GM12874 (cell line): ENCODE results near the gene TNFRSF11A.

ENCODE experiments used
- CTCF ChIP-seq: IDR thresholded peaks from 2 replicates; pipeline ENCODE4 v1.5.1; 2011; ENCODE audit warnings: low read depth, mild to moderate bottlenecking, control low read depth, low read length, moderate library complexity; ENCODE audit not compliant: insufficient read depth

The TNFRSF11A gene

DNA sequence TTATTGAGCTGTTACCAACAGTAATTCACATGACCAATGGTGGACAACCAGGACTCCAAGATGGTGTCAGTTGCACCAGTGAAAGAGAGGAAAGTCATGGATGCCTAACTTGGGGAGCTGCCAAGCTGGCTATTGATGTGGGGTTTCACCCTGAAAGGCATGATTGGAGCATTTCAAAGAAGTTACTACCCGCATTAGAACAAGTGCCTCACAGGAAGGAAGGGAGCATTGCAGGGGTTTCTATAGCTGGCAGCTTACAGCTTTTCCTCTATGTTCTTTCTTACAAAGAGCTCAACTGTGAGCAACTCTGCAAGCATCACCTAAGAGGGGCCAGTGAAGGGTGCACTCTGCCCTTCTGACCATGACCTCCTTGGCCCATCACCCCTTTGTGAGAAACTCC lies 93.1 kb downstream of the TNFRSF11A start:
- no peak for TF ChIP-seq CTCF

DNA sequence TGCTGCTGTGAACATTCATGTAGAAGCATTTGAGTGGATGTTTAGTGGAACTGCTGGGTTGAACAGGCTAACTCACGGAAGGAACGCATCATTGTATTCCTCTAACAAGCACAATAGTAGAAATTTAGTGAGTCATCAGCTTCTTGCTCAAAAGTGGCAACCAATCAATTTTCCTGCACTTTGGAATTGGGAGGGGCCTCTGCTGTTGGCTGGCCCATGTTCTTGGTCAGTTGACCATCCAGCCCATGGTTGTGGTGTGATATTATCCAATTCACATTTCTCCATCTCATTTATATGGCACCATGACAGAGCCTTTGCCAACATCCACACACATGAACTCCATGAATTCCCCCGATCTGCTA lies 95.0 kb downstream of the TNFRSF11A start:
- no peak for TF ChIP-seq CTCF

DNA sequence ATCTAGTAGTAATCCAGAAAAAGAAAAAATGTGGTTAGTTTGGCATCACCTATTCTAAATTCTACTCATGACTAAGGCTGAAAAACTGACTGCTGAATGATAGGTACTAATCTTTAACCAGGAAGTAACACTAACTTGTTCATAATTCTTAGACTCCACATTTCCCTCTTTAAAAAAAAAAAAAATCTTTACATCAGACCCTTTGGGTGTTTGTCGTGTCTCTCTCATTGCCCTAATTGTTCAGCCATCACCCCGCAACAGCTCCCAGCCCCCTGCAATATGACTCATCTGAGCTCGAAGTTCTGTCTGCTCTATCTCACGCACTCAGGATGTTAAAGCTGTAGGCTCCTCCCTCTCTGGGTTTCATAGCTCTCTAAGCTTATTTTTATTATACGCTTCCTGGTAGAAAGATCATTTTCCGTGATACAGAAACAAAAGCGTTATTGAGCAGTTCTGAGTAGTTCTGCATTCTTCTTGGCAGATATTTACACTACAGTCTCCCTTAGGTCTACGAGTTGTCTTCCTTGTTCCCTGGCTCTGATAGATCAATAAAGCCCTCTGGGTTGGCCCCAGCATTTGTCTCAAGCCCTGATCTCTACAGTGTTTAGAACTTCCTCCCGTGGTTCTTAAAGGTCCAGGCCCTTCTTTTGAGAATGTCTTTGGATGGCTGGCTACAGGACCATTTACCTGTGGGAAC lies 95.6 kb downstream of the TNFRSF11A start:
- TF ChIP-seq CTCF, result no peak

DNA sequence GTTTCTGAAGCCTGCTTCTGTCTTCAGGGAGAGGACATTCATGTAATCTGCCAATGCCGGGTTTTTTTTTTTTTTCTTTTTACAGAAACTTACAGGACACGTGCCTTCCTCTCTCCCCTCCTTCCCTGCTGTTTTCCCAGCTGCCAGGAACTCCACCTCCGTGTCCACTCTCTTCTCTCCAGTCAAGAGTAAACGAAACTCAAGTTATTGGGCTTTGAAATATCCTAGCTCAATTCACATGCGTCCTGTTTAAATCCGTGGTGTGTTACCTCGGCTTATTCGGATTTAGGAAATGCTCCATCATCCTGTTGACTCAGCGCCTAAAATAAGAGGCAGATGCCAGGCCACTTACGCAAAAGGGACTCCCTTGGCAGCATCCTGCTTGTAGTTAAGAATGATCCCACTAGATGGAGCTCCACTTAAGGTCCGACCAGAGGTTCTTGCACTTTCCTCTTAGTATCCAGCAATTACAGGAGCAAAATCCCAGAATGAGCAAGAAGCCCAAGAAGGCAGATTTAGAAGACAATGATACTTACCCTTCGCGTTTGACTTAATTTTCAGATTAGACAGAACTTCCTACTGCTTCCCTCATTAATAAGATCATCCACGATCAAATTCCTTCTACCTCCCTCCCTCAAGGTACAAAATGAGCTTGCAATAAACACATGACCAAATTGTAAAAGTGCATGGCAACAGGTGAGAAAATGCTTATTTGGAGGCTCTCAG lies 100.5 kb downstream of the TNFRSF11A start:
- peak; percentile 76 for TF ChIP-seq CTCF

GRCh38 chr18:62426191-62426488 lies 101.0 kb downstream of the TNFRSF11A start:
- TF ChIP-seq CTCF, result no peak

GRCh38 chr18:62432176-62432575 lies 107.1 kb downstream of the TNFRSF11A start:
- TF ChIP-seq CTCF, result no peak

DNA sequence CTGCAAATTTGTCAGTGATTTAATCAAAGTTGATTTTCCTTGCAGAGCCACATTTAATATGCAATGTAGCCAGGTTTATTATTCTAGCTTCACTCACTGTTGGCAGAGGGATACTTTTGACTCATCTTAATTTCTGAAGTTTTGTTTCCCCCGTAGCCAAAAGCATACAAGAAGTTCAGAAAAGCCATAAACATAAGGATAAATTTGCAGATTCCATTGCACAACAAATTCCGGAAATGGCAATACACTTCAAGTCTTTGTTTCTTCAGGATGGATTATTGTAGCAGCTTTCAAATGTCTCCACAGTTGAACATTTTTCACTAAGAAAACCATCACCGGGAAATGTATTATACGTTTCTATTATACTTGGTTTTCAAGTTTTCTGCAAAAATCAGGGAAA lies 109.7 kb downstream of the TNFRSF11A start:
- no peak for TF ChIP-seq CTCF
